SJSA1 (cell line): ENCODE results near the gene IGFBPL1. TPM values are rescaled to one million over a fixed set of nuclear protein-coding genes. Genes with fewer than 3 reads are reported as not detected.
"Not testable (repeated sequence)": the region's sequence is repeated elsewhere in the genome, so short reads cannot be mapped to it uniquely, and the experiment has no call there.

Experiments
- DNase-seq, 2 experiments: peaks; one replicate each; pipeline ENCODE4 v3.0.0-alpha.2; 2015 to 2020; ENCODE audit warnings: low spot score in 2 of 2, low read depth in 1 of 2
- H3K27ac ChIP-seq: fragments of 250-450 bp; sonication (Bioruptor Pico); 2 replicates; pipeline ENCODE4 v1.5.1; 2020; ENCODE audit warnings: mild to moderate bottlenecking, moderate library complexity
- H3K27me3 ChIP-seq: fragments of 250-450 bp; sonication (Bioruptor Pico); replicated peaks from 2 replicates; pipeline ENCODE4 v1.5.1; 2020; ENCODE audit warnings: mild to moderate bottlenecking, moderate library complexity
- H3K36me3 ChIP-seq: fragments of 250-450 bp; sonication (Bioruptor Pico); 2 replicates; pipeline ENCODE4 v1.5.1; 2020; ENCODE audit warnings: mild to moderate bottlenecking
- H3K4me1 ChIP-seq: fragments of 250-450 bp; sonication (Bioruptor Pico); replicated peaks from 2 replicates; pipeline ENCODE4 v1.6.1; 2021; ENCODE audit warnings: mild to moderate bottlenecking
- H3K4me3 ChIP-seq: fragments of 250-450 bp; sonication (Bioruptor Pico); 2 replicates; pipeline ENCODE4 v1.5.1; 2020; ENCODE audit warnings: mild to moderate bottlenecking
- H3K9me3 ChIP-seq: fragments of 250-450 bp; sonication (Bioruptor Pico); replicated peaks from 2 replicates; pipeline ENCODE4 v1.5.1; 2020; ENCODE audit warnings: mild to moderate bottlenecking
- total RNA-seq: library from RNA; depleted of rRNA; stranded (reverse); fragments of >200 nt; shearing (Covaris generic); gene quantifications from 2 replicates; pipeline ENCODE4 v1.2.3, GENCODE V29; 2014

The IGFBPL1 gene
- total RNA-seq, 1 experiment from 2014 or later, result 1.7 TPM

- H3K36me3 ChIP-seq, result no peaks in the 10 kb centered on the region
- H3K9me3 ChIP-seq, result no peaks in the 10 kb centered on the region
These were observed 36.5 kb downstream of the IGFBPL1 start for GRCh38 chr9:38387751-38388150.

GRCh38 chr9:38387066-38387465 lies 37.2 kb downstream of the IGFBPL1 start:
- no peak overlapping the region for H3K4me3 ChIP-seq
- no peaks in the 10 kb centered on the region for H3K36me3 ChIP-seq
- DNase-seq, result no peak
- H3K27me3 ChIP-seq, result no peaks in the 10 kb centered on the region
- peaks cover 9% of the 10 kb centered on the region for H3K4me1 ChIP-seq
- H3K27ac ChIP-seq, result no peak overlapping the region
- no peaks in the 10 kb centered on the region for H3K9me3 ChIP-seq

More at GRCh38 chr9:38387751-38388150, 36.5 kb downstream of the IGFBPL1 start:
- no peak overlapping the region for H3K27ac ChIP-seq
- H3K27me3 ChIP-seq, result no peaks in the 10 kb centered on the region
- no peak for DNase-seq
- peaks cover 9% of the 10 kb centered on the region for H3K4me1 ChIP-seq
- H3K4me3 ChIP-seq, result no peak overlapping the region

DNA sequence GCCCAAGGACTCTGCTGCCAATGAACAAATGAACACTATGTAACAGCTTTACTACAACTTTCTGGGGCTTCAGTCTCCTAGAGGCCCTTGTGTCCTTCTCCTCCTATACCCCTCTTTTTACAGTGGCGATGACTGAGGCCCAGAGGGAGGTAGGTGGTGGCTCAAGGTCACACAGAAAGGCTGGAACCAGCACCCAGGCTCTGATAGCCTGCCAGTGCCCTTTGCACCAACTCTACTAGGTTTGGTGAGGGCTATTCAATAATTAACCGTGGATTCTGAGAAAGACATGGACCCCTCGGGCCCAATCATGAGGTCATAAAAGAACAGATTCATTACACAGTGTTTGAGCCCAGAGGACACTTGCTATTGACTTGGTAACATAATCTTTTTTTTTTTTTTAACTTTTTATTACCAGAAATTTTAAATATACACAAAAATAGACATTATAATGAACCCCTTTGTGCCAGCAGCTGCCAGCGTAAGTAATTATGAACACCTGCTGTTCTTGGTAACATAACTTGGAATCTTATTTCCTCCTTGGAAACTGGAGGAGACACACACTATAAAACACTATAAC lies 37.8 kb downstream of the IGFBPL1 start:
- Histone ChIP-seq H3K36me3 (no peaks in the 10 kb centered on the region), H3K27me3 (no peaks in the 10 kb centered on the region), H3K4me1 (peaks cover 9% of the 10 kb centered on the region), H3K9me3 (no peaks in the 10 kb centered on the region), H3K4me3 (no peak overlapping the region), H3K27ac (no peak overlapping the region)
- no peak for DNase-seq

DNA sequence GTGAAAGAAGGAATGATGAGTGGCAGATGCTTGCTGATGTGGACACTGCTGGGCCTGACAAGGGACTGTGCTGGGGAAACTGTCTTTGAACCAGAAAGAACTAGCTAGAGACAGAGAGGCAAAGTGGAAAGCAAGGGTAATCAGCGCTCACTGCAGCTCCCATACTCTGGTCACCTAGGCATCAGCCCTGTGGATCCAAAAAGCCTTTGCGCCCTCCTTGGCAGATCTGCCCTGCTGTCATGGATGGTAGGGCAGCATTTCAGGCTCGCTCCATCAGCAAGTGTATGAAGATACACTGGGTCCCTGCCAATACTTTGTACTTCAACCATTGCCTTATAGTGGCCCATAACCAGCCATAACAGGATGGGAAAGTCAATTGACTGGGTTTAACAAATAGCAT lies 38.4 kb downstream of the IGFBPL1 start:
- Histone ChIP-seq H3K9me3 (no peaks in the 10 kb centered on the region), H3K4me1 (peaks cover 9% of the 10 kb centered on the region), H3K36me3 (no peaks in the 10 kb centered on the region), H3K4me3 (no peak overlapping the region), H3K27me3 (no peaks in the 10 kb centered on the region), H3K27ac (no peak overlapping the region)
- DNase-seq, result no peak

DNA sequence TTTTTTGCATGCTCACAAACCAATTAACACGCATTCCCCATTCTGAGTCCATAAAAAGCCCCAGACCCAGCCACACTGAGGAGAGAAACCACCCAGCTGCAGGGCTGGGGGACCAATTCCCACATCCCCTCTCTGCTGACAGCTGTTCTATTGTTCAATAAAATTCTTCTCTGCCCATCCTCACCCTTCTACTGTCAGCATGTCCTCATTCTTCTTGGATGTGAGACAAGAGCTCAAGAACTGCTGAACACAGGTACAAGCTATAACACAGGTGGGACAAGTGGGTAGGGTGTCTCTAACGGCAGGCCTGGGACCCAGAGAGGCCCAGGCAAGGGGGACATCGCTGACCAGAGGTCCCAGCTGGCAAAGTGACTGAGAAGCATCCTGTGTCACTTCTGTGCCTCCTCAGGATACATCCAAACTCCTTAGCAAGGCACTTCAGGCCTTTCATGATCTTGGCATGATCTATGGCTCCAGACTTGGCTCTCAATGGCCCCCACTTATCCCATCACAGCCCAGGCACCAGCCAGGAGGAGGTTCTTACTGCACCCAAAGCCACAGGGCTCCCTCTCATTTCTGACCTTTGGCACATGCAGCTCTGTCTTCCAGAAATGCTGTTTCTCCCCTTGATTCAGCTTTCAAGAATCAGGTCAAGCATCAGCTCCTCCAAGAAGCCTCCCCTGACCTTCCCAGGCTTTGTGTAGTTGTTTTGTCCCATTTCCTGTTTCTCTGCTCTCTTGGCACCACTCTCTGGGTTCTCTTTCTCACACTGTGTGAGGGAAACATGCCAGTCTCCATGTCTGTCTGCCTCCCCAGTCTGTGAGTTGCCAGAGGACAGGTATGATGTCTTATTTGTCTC lies 39.0 kb downstream of the IGFBPL1 start:
- no peak overlapping the region for H3K27ac ChIP-seq
- peaks cover 9% of the 10 kb centered on the region for H3K4me1 ChIP-seq
- DNase-seq, result no peak

DNA sequence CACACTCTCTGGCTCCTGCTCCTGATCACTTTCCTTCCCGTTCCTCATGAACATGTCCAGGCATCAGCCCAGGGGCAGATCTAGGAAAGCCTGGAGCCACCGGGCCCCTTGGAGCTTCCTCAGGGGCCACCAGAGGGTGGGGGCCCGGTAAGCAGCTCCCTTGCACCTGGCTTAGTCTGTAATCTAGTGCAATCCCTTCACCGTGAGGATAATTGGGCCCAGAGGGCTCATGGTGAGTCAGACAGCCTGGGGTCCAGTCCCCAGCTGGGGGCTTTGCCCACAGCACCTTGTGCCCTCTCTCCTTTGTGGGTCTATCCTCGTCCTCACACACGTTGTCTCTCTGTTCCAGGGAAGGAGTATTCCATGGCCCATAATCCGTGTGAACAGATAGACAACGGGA lies 42.1 kb downstream of the IGFBPL1 start:
- DNase-seq, result no peak
- H3K9me3 ChIP-seq, result no peaks in the 10 kb centered on the region
- no peak overlapping the region for H3K4me3 ChIP-seq
- H3K27ac ChIP-seq, result no peak overlapping the region
- no peaks in the 10 kb centered on the region for H3K27me3 ChIP-seq
- H3K36me3 ChIP-seq, result no peaks in the 10 kb centered on the region
- H3K4me1 ChIP-seq, result peaks cover 9% of the 10 kb centered on the region

More for the DNA sequence above, 39.0 kb downstream of the IGFBPL1 start:
- no peaks in the 10 kb centered on the region for H3K36me3 ChIP-seq
- H3K9me3 ChIP-seq, result no peaks in the 10 kb centered on the region
- H3K4me3 ChIP-seq, result no peak overlapping the region
- H3K27me3 ChIP-seq, result no peaks in the 10 kb centered on the region

- Histone ChIP-seq H3K9me3 (no peaks in the 10 kb centered on the region), H3K27me3 (no peaks in the 10 kb centered on the region), H3K36me3 (no peaks in the 10 kb centered on the region), H3K4me3 (no peak overlapping the region), H3K27ac (no peak overlapping the region), H3K4me1 (peaks cover 9% of the 10 kb centered on the region)
- DNase-seq, result no peak
These were observed 43.3 kb downstream of the IGFBPL1 start for GRCh38 chr9:38380872-38381534.

DNA sequence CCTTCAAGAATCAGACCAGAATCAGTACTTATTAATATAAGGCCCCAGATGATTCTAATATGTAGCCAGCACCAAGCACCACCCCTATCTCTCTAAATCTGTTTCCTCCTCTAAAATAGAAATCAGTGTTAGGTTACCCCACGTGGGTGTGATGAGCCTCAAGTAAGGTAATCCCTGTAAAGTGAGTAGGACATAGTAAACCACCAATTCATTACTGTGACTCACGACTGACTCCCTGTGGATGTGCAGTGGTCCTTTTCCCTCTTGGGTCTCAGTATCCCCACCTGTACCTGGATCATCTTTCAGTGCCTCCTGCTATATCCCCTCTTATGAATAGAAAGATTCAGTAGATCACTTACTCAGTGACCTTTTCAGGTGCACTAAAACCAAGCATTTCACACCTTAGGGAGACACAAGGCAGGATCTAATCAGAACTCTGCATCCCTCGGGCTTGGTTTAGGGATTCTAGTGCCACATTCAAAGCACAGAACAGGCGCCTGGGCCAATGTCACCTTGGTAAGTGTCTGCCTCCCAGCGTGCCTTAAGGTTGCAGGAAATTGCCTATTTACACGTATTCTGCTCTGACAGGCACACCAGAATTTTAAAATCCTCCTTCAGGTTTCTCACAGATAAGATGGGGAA lies 43.9 kb downstream of the IGFBPL1 start:
- Histone ChIP-seq H3K9me3 (no peaks in the 10 kb centered on the region), H3K27ac (no peak overlapping the region), H3K4me1 (peaks cover 9% of the 10 kb centered on the region), H3K27me3 (no peaks in the 10 kb centered on the region), H3K4me3 (no peak overlapping the region), H3K36me3 (no peaks in the 10 kb centered on the region)
- no peak for DNase-seq

DNA sequence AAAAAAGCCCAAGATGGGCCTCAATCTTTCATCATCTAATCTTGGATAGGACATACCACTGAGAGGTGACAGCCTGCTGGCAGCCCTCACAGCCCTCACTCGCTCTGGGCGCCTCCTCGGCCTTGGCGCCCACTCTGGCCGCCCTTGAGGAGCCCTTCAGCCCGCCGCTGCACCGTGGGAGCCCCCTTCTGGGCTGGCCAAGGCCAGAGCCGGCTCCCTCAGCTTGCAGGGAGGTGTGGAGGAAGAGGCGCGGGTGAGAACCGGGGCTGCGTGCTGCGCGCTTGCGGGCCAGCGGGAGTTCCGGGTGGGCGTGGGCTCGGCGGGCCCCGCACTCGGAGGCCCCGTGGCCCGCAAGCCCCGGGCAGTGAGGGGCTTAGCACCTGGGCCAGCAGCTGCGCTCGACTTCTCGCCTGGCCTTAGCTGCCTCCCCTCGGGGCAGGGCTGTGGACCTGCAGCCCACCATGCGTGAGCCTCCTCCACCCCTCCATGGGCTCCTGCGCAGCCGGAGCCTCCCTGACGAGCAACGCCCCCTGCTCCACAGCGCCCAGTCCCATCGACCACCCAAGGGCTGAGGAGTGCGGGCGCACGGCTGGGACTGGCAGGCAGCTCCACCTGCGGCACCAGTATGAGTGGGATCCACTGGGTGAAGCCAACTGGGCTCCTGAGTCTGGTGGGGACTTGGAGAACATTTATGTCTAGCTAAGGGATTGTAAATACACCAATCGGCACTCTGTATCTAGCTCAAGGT lies 46.7 kb downstream of the IGFBPL1 start:
- H3K27me3 ChIP-seq, H3K27ac ChIP-seq, H3K4me3 ChIP-seq, DNase-seq, H3K36me3 ChIP-seq, H3K4me1 ChIP-seq, H3K9me3 ChIP-seq: not testable (repeated sequence)

GRCh38 chr9:38376021-38376670 lies 48.1 kb downstream of the IGFBPL1 start:
- Histone ChIP-seq H3K4me3 (no peak overlapping the region), H3K36me3 (no peaks in the 10 kb centered on the region), H3K27me3 (no peaks in the 10 kb centered on the region), H3K4me1 (no peaks in the 10 kb centered on the region), H3K9me3 (no peaks in the 10 kb centered on the region), H3K27ac (no peak overlapping the region)
- no peak for DNase-seq

- H3K4me1 ChIP-seq, result no peaks in the 10 kb centered on the region
- no peak for DNase-seq
- no peaks in the 10 kb centered on the region for H3K36me3 ChIP-seq
- no peaks in the 10 kb centered on the region for H3K27me3 ChIP-seq
- no peak overlapping the region for H3K27ac ChIP-seq
- H3K9me3 ChIP-seq, result no peaks in the 10 kb centered on the region
- H3K4me3 ChIP-seq, result no peak overlapping the region
These were observed 48.7 kb downstream of the IGFBPL1 start for GRCh38 chr9:38375572-38375963.

- Histone ChIP-seq H3K4me1 (no peaks in the 10 kb centered on the region), H3K36me3 (no peaks in the 10 kb centered on the region), H3K9me3 (no peaks in the 10 kb centered on the region), H3K27ac (no peak overlapping the region), H3K27me3 (no peaks in the 10 kb centered on the region), H3K4me3 (no peak overlapping the region)
- DNase-seq, result no peak
These were observed 49.2 kb downstream of the IGFBPL1 start for GRCh38 chr9:38374847-38375571.
